SU-DHL-6 (cell line): Measurements from ENCODE around the gene RRP9.
"Not testable (repeated sequence)": the region's sequence is repeated elsewhere in the genome, so short reads cannot be mapped to it uniquely, and the experiment has no call there.

Source experiments
- EZH2phosphoT487 ChIP-seq: fragments of 200-600 bp; sonication (generic), shearing (Covaris generic); conservative IDR thresholded peaks from 2 replicates; pipeline ENCODE4 v1.6.1; 2018; ENCODE audit warnings: mild to moderate bottlenecking, antibody characterized with exemption, low read length, moderate library complexity, mixed read lengths
- TF ChIP-seq, protein P1 (sequence below): fragments of 200-600 bp; sonication (generic); IDR thresholded peaks from one replicate; pipeline ENCODE4 v1.5.1; 2017; ENCODE audit warnings: antibody characterized with exemption, mild to moderate bottlenecking, low read length, moderate library complexity; ENCODE audit not compliant: insufficient read depth, poor library complexity, severe bottlenecking

DNA sequence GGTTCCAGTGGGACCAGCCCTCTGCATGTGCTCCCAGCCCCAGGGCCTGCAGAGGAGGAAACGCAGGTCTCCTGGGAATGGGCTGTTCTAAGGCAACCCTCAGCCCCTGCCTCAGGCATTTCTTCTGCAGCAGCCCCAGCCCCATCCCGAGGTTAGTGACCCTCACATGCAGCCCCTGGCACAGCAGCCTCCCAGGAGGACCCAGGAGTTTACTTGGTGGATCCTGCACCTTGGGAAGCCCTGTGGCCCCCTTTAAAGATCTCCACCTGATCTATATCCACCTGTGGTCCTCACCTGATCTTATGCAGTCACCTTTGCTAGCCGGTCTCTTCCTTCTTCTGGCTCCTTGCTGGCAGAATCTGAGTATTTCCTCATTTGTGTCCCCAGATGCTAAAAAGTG is 12.7 kb downstream of the RRP9 start:
- TF ChIP-seq, protein P1, sequence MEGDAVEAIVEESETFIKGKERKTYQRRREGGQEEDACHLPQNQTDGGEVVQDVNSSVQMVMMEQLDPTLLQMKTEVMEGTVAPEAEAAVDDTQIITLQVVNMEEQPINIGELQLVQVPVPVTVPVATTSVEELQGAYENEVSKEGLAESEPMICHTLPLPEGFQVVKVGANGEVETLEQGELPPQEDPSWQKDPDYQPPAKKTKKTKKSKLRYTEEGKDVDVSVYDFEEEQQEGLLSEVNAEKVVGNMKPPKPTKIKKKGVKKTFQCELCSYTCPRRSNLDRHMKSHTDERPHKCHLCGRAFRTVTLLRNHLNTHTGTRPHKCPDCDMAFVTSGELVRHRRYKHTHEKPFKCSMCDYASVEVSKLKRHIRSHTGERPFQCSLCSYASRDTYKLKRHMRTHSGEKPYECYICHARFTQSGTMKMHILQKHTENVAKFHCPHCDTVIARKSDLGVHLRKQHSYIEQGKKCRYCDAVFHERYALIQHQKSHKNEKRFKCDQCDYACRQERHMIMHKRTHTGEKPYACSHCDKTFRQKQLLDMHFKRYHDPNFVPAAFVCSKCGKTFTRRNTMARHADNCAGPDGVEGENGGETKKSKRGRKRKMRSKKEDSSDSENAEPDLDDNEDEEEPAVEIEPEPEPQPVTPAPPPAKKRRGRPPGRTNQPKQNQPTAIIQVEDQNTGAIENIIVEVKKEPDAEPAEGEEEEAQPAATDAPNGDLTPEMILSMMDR: not testable (repeated sequence)
- not testable (repeated sequence) for TF ChIP-seq EZH2phosphoT487
